Spleen (tissue), 7 donors: ENCODE results near the gene HIC2.

Source experiments
- POLR2A ChIP-seq, 3 donors: fragments of 450-650 bp; IDR thresholded peaks; one replicate each; pipeline ENCODE4 v1.5.1; 2017; ENCODE audit warnings: antibody characterized with exemption in 3 of 3, mild to moderate bottlenecking in 1 of 3
- POLR2AphosphoS5 ChIP-seq, 3 donors: sonication (generic); formaldehyde crosslinking; IDR thresholded peaks; one replicate each; pipeline ENCODE4 v1.5.1; 2017; ENCODE audit warnings: antibody characterized with exemption in 3 of 3
- TF ChIP-seq, protein P1 (sequence below), 11 experiments: fragments of 200-600 bp in 7 of 11; fragments of 450-650 bp in 4 of 11; sonication (generic) in 4 of 11; IDR thresholded peaks in 8 of 11; conservative IDR thresholded peaks in 3 of 11; 1 replicate in 7 of 11; 2 replicates in 4 of 11; pipeline versions ENCODE4 v1.4.0 to v1.8.0; 2016 to 2021; ENCODE audit warnings: antibody characterized with exemption in 11 of 11, inconsistent platforms in 4 of 11, mild to moderate bottlenecking in 1 of 11
- donor health status: DM: no; HTN: no; CAD: no; lungs with moderate emphysema.
- donor health status: DM: no; HTN: no; CAD: no.
- donor health status: DM: no; HTN: no; CAD: no.

DNA sequence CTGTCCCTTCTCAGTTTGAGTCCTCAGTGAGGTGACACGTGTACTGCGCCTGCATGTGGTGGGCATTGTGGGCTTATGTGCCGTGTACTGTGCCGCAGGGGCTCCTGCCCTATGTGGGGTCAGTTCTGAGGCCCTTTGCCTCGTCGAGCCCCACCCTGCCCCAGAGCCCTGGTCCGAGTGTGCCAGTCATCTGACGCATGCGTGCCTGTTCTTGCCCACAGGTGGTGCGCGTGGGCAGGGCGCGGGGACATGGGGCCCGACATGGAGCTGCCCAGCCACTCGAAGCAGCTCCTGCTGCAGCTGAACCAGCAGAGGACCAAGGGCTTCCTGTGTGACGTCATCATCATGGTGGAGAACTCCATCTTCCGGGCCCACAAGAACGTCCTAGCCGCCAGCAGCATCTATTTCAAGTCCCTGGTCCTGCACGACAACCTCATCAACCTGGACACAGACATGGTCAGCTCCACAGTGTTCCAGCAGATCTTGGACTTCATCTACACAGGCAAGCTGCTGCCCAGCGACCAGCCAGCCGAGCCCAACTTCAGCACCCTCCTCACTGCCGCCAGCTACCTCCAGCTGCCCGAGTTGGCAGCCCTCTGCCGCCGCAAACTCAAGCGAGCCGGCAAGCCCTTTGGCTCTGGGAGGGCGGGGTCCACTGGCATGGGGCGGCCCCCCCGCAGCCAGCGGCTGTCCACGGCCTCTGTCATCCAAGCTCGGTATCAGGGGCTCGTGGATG is 27.7 kb downstream of the HIC2 start:
- no peak for TF ChIP-seq POLR2AphosphoS5 (IDR thresholded peaks at IDR 0.05)
- TF ChIP-seq POLR2A (IDR thresholded peaks at IDR 0.05): no peak
- TF ChIP-seq, protein P1, sequence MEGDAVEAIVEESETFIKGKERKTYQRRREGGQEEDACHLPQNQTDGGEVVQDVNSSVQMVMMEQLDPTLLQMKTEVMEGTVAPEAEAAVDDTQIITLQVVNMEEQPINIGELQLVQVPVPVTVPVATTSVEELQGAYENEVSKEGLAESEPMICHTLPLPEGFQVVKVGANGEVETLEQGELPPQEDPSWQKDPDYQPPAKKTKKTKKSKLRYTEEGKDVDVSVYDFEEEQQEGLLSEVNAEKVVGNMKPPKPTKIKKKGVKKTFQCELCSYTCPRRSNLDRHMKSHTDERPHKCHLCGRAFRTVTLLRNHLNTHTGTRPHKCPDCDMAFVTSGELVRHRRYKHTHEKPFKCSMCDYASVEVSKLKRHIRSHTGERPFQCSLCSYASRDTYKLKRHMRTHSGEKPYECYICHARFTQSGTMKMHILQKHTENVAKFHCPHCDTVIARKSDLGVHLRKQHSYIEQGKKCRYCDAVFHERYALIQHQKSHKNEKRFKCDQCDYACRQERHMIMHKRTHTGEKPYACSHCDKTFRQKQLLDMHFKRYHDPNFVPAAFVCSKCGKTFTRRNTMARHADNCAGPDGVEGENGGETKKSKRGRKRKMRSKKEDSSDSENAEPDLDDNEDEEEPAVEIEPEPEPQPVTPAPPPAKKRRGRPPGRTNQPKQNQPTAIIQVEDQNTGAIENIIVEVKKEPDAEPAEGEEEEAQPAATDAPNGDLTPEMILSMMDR (IDR thresholded peaks at IDR 0.05 in 8 of 11, conservative IDR thresholded peaks at IDR 0.05 in 3 of 11): no peak
